ENCODE measurements around the gene CADPS2. TPM values are rescaled to one million over a fixed set of nuclear protein-coding genes. Genes with fewer than 3 reads are reported as not detected.

Gene CADPS2
- total and polyA plus RNA-seq, 8 donors: 7.0 to 57.8 (median 29.7) TPM

DNA sequence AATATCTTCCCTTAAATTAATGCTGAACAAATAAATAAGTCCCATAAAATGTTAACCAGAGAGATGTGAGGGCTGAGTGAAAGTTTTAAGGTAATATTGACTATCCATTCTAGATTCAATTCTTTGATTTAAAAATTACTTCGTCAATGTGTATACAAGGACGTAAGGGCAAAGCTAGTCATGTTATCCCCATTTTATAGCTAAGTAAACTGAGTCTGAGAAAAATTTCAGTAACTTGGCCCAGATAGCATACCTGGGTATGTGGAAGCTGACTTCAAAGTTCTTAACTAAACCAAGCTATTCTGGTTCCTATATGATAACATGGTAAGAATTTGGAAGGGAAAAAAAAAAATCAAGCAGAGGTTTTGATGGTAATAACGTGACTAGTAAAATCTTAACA is 72.4 kb downstream of the CADPS2 start:
- TF ChIP-seq POLR2AphosphoS5 (IDR thresholded peaks at IDR 0.05) (no peak), POLR2A (IDR thresholded peaks at IDR 0.05) (no peak), EP300 (IDR thresholded peaks at IDR 0.05) (no peak)
- TF ChIP-seq, protein P1, sequence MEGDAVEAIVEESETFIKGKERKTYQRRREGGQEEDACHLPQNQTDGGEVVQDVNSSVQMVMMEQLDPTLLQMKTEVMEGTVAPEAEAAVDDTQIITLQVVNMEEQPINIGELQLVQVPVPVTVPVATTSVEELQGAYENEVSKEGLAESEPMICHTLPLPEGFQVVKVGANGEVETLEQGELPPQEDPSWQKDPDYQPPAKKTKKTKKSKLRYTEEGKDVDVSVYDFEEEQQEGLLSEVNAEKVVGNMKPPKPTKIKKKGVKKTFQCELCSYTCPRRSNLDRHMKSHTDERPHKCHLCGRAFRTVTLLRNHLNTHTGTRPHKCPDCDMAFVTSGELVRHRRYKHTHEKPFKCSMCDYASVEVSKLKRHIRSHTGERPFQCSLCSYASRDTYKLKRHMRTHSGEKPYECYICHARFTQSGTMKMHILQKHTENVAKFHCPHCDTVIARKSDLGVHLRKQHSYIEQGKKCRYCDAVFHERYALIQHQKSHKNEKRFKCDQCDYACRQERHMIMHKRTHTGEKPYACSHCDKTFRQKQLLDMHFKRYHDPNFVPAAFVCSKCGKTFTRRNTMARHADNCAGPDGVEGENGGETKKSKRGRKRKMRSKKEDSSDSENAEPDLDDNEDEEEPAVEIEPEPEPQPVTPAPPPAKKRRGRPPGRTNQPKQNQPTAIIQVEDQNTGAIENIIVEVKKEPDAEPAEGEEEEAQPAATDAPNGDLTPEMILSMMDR (IDR thresholded peaks at IDR 0.05): no peak
- H3K27me3 ChIP-seq: no peaks in the 10 kb centered on the region
- H3K36me3 ChIP-seq: no peaks in the 10 kb centered on the region
- no peak overlapping the region for H3K4me3 ChIP-seq
- intact Hi-C loops (cut with DNase I; ENCODE audit: low total_unique reads): no loop called here
- peaks cover 0 to 8% (median 0%) of the 10 kb centered on the region in 4 donors for H3K4me1 ChIP-seq
- H3K27ac ChIP-seq: no peak overlapping the region
- no peak for DNase-seq
- WGBS, 5 donors: 88 to 94% (median 90%) methylated on average over 3 of the region's 3 CpGs
- no peaks in the 10 kb centered on the region for H3K9me3 ChIP-seq

DNA sequence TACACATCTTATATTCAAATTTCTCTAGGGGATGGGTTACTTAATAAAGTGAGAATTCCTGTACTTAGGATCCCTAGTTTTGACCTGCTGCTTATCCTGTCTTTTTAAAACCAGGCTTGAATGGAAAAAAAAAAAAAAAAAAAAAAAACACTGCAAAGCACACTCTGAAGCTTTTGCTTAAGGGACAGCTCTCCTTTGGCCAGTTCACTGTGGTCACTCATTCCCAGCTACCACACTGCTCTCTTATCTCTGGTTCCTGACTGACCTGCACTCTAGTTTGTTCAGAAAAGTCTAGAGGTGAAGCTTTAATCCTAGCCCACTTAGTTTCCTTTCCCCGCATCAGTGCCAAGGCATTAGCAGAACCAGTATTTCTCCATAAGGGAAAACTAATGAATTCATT is 82.4 kb downstream of the CADPS2 start:
- WGBS, 5 donors: 45 to 74% (median 65%) methylated on average over 1 of the region's 1 CpG
- Histone ChIP-seq H3K9me3 (no peaks in the 10 kb centered on the region), H3K4me1 (peaks cover 3 to 38% (median 11%) of the 10 kb centered on the region in 4 donors), H3K4me3 (no peak overlapping the region), H3K27me3 (no peaks in the 10 kb centered on the region), H3K27ac (no peak overlapping the region), H3K36me3 (no peaks in the 10 kb centered on the region)
- intact Hi-C loops (cut with DNase I; ENCODE audit: low total_unique reads): no loop called here
- no peak for TF ChIP-seq EP300 (IDR thresholded peaks at IDR 0.05)
- no peak for TF ChIP-seq POLR2AphosphoS5 (IDR thresholded peaks at IDR 0.05)
- TF ChIP-seq, protein P1 (IDR thresholded peaks at IDR 0.05): no peak
- no peak for TF ChIP-seq POLR2A (IDR thresholded peaks at IDR 0.05)
- no peak for DNase-seq

DNA sequence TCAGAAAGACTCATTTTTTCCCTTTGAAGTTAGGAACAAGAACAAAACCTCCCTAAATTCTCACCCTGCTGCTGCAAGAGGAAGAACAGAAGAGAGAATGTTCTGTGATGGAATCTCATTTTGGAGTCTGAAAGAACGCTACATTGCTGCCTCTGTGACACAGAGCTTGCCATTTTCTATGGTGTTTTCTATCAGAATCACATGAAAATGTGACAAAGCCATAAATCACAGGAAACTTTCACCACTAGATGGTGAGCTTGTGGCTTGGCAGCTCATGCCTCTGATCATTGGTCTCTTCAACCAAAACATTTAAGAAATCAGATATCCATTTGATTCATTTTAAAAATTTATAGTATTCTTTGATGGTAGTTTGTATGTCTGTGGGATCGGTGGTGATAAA is 82.9 kb downstream of the CADPS2 start:
- Histone ChIP-seq H3K27ac (peak overlapping the region in 2 of 5 donors; percentile 23 to 26), H3K4me3 (no peak overlapping the region), H3K9me3 (no peaks in the 10 kb centered on the region), H3K36me3 (no peaks in the 10 kb centered on the region), H3K27me3 (no peaks in the 10 kb centered on the region), H3K4me1 (peaks cover 3 to 32% (median 10%) of the 10 kb centered on the region in 4 donors)
- intact Hi-C loops (cut with DNase I; ENCODE audit: low total_unique reads): no loop called here
- 31 to 62% (median 45%) methylated on average over 2 of the region's 2 CpGs for WGBS, 5 donors
- TF ChIP-seq EP300 (IDR thresholded peaks at IDR 0.05): no peak
- TF ChIP-seq, protein P1 (IDR thresholded peaks at IDR 0.05): peak in 4 of 7 experiments; percentile 27 to 59 (median 39)
- TF ChIP-seq POLR2AphosphoS5 (IDR thresholded peaks at IDR 0.05): no peak
- no peak for TF ChIP-seq POLR2A (IDR thresholded peaks at IDR 0.05)
- peak in 1 of 2 donors; percentile 39 for DNase-seq

DNA sequence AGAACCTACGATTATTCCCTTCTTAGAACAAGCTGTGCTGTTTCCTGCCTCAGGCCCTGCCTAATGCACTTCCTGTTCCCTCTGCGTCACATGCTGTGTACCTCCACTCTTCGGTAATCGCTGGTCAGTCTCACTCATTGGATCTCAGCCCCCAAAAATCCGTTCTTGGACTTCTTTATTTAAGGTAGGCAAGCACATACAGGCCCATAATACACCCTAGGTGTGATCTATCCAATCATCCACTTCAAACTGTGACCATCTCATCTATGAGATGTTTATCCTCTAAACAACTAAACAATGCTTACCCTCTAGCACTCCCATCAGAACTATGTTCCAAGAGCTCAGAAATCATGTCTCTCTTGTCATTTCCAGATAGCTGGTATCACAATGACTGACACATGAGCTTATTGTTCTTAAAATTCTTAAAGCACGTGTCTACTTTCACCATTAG is 83.9 kb downstream of the CADPS2 start:
- Histone ChIP-seq H3K4me1 (peaks cover 0 to 24% (median 9%) of the 10 kb centered on the region in 4 donors), H3K27ac (peak overlapping the region in 3 of 5 donors; percentile 26 to 55 (median 31)), H3K36me3 (no peaks in the 10 kb centered on the region), H3K27me3 (no peaks in the 10 kb centered on the region), H3K9me3 (no peaks in the 10 kb centered on the region), H3K4me3 (no peak overlapping the region)
- DNase-seq: peak in 1 of 2 donors; percentile 12
- TF ChIP-seq EP300 (IDR thresholded peaks at IDR 0.05) (no peak), POLR2A (IDR thresholded peaks at IDR 0.05) (no peak), POLR2AphosphoS5 (IDR thresholded peaks at IDR 0.05) (no peak)
- TF ChIP-seq, protein P1 (IDR thresholded peaks at IDR 0.05): no peak
- intact Hi-C loops (cut with DNase I; ENCODE audit: low total_unique reads): no loop called here
- WGBS, 5 donors: 43 to 59% (median 51%) methylated on average over 6 of the region's 6 CpGs
